GM19455 (cell line): ENCODE measurements around the gene TTC6.
"Not testable (repeated sequence)": the region's sequence is repeated elsewhere in the genome, so short reads cannot be mapped to it uniquely, and the experiment has no call there.

Experiments
- ATAC-seq: cut with Tn5 transposase; IDR thresholded peaks from one replicate; pipeline ENCODE4 v1.9.1; 2021; ENCODE audit not compliant: unreplicated experiment

The TTC6 gene, protein sequence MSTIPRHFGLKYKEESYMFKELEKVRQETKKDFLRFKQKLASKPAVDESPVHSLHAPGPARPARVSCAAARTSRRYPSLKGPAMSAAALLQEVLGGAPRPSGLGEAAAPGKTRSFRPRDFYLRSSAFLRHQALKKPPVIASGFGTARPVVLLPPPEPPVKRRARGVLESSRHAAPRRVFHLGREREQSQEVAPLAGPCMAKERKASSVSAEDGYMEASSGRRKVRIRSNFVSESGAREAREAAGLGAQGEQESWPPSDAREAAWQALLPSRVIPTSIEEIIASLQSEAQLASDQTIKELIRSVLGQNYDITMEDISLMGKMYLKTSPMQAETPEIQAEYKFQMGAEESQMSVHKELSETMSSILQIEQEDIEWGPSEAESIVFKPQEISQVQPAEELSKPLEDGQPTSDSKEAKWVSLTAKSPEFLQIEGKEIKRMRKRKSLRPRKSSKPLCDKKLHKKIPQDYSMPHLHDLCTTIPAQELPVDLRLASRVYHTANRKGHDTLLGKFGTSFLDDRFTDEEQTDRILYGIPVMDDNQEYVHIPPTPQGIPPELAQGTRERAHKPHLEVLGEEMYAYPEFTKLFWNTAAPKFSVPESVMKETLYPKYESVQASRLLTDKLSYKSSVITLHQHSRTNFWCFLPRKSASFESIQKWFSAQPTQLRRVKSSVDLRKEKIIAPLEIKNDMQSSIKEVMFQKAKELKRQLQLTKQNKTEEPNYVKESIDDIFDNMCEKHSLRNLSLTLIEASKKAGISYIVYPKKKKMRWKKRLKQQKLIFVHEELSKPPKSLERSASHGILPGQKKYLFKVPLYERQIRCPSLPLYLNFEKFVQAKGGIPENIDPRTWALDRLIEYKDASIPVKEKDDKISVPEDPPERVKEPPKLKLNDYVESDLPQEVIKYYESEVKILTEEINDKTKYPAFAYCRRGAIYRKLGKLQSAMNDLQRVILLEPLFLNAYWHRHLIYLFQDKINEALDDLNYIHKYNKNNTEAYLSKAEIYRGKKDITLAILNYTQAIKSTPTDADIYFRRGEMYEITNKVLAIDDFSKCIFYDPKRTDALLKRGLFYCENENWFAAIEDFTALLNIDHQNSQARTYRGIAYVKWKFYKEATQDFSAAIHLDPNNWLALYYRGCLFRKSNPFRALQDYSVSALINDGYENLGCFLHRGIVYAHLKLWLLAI (N-terminal part only)

GRCh38 chr14:37594971-37595808 is at the start of gene TTC6, which contains the start of gene FOXA1:
TSS of gene TTC6 (plus strand) at chr14:37595629. CDS start at chr14:37622065, 26,436 bp downstream.
TSS of gene FOXA1 (minus strand) at chr14:37595249. CDS start at chr14:37594972, 277 bp downstream.
- no peak for ATAC-seq

DNA sequence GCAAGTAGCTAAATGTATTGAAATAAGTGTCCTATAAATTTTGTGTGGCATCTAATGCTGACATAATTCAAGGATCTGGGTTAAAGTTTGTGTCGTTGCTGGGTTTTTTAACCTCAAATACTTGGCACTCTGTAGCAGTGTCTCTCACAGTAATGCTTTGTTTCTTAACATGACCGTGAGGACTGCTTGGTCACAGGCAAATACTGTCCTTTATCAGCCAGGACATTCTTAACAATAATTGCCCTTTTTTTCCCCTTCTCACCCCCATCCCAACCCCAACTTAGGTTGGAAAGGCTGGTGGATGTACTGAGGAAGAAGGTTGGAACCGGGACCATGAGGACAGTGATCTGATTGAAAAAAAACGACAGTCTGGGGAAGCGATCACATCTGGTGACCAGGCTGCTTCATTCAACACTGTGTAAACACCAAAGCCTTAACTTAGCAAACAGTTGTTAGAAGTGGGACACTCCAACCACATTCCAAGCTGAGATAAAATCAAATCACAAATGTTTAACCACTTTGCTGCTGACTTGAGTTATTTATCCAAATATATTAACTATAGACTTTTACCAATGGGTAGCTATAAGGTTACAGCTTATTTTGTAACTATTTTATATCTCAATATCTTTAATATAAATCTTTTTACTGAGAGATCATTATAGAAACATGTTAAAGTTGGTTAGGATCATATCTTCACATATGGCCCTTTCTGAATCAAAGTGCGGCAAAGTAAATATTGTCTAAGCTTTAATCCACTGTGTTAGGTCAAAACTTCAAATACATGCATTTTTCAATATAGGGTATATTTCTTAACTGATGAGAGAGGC is 48.6 kb upstream of the TTC6 start:
- no peak for ATAC-seq

DNA sequence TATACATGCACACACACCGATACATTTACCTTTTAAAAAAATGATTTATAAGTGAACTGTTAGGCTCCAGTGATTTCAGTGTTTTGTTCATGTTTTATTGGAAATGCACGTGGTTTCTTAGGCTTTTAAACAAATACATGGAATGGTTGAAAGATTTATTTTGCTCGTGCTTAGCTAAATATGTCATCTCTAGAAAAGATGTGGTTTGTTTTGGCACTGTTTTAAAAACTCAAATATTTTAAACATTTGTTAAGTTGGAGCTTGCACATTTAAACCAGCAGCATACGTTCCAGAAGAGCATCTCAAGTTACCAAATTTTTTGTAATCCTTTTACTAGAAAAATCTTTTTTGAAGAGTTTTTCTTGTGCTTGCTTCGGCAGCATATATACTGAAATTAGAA is 44.9 kb upstream of the TTC6 start:
- no peak for ATAC-seq

DNA sequence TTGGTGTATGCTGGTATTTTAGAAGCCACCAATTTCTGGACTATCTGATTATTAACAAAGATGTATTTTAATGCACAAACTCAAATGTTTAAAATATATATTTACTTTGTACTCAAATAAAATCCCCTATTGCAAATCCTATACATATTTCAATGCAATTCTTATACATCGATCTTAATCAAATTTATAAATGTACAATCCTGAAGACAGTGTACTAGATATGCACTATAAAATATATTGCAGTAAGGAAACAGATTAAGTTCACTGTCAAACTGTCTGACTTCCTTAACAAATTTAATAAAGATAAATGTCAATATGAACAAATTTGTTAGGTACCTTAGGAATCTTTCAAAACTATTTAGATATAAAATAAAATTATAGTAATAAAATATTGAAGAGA is 44.3 kb upstream of the TTC6 start:
- no peak for ATAC-seq

GRCh38 chr14:37553935-37554550 is 41.4 kb upstream of the TTC6 start:
- ATAC-seq = no peak

GRCh38 chr14:37555596-37555995 is 39.8 kb upstream of the TTC6 start:
- ATAC-seq = not testable (repeated sequence)

- no peak for ATAC-seq
These were observed 36.7 kb upstream of the TTC6 start for GRCh38 chr14:37558740-37559139.

- ATAC-seq = no peak
These were observed 36.0 kb upstream of the TTC6 start for GRCh38 chr14:37559386-37559785.

DNA sequence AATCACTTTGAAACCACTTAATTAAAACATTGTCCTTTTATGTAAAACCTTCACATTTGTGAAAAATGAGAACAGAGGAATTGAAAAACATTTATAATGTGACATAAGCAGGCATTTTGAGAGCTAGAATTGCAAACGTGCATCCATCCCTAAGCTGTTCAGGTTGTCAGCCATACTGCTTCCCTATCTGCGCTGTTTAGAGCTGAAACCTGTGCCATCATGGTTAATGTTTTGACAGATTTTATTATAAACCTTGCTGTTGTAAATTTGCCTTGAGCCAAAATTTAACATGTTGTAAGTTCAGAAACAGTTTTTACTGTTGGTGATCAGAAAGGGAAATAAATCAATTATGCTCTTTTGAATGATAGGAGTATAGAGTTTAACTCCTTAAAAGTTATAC is 32.2 kb upstream of the TTC6 start:
- no peak for ATAC-seq

- no peak for ATAC-seq
These were observed 29.9 kb upstream of the TTC6 start for GRCh38 chr14:37565550-37565949.

DNA sequence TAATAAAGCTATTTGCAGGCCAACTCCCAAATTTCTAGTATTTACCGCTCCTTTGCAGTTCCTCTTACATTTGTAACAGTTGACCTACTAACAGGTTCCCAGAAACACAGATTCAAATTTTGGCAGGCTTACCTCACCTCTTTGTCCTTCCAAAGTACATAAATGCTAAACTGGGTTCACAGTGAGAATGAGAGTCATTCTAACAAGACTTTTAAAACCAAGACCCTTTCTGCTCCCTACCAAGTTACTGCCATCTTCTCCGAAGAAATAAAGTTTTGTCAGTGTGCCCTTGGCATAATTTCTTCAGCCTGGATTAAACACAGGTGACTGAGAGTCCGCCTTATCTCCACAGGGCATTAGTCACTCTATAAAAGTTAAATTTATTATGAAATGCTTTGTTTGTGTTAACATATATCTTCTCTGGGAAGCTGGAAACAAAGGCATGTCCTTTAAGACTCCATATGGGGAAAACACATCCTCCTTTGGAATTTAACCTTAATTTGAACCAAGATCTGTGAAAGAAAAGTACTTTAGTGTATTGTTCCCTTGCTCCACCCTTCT is 28.5 kb upstream of the TTC6 start:
- ATAC-seq = no peak

DNA sequence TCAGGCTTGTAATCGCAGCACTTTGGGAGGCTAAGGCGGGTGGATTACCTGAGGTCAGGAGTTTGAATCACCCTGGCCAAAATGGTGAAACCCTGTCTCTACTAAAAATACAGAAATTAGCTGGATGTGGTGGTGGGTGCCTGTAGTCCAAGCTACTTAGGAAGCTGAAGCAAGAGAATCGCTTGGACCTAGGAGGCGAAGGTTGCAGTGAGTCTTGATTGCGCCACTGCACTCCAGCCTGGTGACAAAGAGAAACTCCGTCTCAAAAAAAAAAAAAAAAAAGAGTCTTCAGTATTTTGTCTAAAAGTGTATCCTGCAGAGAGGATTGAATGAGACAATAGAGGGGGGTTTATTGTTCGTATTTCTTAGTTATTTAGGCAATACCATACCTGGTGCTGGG is 25.7 kb upstream of the TTC6 start:
- no peak for ATAC-seq

DNA sequence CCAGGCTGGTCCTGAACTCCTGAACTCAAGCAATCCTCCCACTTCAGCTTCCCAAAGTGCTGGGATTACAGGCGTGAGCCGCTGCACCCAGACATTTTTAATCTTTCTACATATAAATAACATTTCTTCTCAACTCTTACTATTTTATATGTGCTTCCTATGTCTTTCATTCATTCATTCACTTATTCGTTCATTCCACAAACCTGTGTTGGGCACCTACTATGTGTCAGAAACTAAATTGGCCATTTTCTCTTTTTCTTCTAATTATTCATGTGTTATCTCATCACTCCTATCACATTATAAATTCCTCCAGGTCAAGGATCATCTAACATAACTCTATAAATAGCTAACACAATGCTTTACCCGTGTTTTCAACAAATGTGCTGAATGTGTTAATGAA is 24.0 kb upstream of the TTC6 start:
- ATAC-seq = no peak

DNA sequence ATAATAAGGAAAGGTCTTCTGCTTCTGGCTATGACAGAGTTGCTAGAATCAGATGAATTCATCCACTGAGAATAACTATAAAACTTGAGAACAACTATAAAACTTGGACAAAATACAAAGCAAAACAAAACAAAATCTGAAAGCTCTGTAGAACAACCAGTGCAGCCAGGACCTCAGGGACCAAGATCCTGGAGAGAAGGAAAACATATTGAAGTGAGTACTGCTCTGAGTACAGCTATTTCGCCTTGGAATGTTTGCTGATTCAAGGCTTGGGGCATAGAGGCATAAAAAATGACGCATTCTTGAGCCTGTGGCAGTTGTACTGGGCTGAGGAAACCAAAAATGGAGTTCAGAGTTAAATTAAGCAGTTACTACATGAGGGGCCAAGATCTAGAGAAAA is 22.1 kb upstream of the TTC6 start:
- ATAC-seq = no peak

DNA sequence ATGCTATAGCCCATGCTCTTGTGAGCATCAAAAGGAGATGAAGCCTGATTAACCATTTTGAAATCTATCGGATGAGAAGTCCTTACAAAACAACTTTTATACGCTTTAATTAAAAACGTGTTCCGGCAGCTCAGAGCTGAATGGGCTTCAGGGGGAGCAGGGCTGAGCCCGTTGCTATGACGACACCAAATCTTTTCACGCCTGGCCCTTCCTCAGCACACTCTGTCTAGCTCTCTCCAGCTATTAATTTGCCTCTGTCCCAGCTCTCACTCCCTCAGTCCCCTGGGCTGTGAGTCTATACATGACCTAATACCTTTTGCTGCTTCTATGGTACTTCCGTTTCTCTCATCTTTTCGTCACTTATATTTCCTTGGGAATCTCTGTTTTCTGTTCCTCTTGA is 16.2 kb upstream of the TTC6 start:
- no peak for ATAC-seq

DNA sequence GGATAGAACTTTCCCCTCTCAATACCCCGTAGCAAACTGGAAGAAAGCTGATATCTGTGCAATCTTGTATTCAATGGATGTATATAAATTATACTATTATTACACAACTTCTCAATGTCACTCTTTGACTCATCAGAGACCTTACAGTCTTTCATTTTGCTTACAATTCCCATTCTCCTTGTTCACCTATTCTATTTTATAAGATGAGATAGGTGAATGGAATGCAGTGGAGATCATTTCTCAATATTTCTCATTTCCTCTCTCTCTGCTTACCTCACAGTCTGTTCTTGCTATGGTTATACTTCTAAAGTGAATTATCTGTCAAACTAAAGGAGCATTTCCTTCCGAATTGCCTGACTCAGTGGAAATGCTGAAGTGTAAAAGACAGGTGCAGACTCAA is 15.3 kb upstream of the TTC6 start:
- no peak for ATAC-seq

- no peak for ATAC-seq
These were observed 11.8 kb upstream of the TTC6 start for GRCh38 chr14:37583358-37584210.
